GM12864 (cell line): Measurements from ENCODE around the gene CTTNBP2.

Experiments used
- DNase-seq: peaks from one replicate; pipeline ENCODE4 v3.0.0-alpha.2; 2011; ENCODE audit warnings: low read depth
- H3K4me3 ChIP-seq: 2 replicates; pipeline ENCODE4 v1.5.1; 2011; ENCODE audit warnings: mild to moderate bottlenecking, low read depth, low read length, control low read depth
- TF ChIP-seq, protein P1 (sequence below): IDR thresholded peaks from 2 replicates; pipeline ENCODE4 v1.5.1; 2011; ENCODE audit warnings: low read depth, mild to moderate bottlenecking, moderate library complexity, low read length, control low read depth, inconsistent platforms; ENCODE audit errors: missing control alignments

The CTTNBP2 gene

DNA sequence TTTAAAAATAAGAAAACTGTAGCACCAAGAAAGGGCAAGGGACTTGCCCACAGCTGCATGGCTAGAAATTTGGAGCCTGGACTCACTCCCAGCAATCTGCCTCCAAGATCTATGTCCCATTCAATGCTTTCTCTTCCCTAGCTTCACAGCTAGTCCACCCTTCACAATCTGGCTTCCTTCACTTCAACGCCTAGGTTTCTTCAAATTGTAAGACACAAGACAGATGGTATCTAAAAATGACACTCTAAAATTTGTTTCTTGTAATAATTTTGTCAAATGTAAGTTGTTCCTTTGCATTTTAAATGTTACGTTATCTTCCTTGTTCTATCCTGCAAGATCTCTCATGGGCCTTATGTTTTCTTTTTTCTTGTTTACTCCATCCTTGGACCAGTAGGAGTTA is 48.6 kb downstream of the CTTNBP2 start:
- TF ChIP-seq, protein P1, sequence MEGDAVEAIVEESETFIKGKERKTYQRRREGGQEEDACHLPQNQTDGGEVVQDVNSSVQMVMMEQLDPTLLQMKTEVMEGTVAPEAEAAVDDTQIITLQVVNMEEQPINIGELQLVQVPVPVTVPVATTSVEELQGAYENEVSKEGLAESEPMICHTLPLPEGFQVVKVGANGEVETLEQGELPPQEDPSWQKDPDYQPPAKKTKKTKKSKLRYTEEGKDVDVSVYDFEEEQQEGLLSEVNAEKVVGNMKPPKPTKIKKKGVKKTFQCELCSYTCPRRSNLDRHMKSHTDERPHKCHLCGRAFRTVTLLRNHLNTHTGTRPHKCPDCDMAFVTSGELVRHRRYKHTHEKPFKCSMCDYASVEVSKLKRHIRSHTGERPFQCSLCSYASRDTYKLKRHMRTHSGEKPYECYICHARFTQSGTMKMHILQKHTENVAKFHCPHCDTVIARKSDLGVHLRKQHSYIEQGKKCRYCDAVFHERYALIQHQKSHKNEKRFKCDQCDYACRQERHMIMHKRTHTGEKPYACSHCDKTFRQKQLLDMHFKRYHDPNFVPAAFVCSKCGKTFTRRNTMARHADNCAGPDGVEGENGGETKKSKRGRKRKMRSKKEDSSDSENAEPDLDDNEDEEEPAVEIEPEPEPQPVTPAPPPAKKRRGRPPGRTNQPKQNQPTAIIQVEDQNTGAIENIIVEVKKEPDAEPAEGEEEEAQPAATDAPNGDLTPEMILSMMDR = no peak
- no peak for DNase-seq
- H3K4me3 ChIP-seq = no peak overlapping the region

GRCh38 chr7:117819558-117819957 is 53.7 kb downstream of the CTTNBP2 start:
- TF ChIP-seq, protein P1 = no peak
- H3K4me3 ChIP-seq = no peak overlapping the region
- DNase-seq = no peak

- no peak for DNase-seq
- H3K4me3 ChIP-seq = no peak overlapping the region
- TF ChIP-seq, protein P1 = no peak
Observed at GRCh38 chr7:117818232-117818631, 55.0 kb downstream of the CTTNBP2 start.

DNA sequence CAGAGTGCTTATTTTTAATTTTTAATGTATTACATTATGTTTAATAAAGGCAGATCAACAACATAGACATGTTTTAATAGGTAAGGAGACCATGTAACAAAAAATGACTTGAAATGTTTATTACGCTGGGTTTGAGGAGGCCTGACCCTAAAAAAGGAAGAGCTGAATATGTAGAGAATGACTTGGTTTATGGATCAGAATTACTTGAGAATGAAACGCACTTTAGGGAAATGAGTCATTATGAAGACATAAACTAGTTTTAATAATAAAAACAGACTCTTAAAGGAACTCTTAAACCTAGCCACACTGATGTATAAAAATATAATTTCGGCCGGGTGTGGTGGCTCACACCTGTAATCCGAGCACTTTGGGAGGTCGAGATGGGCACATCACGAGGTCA is 56.5 kb downstream of the CTTNBP2 start:
- TF ChIP-seq, protein P1 = no peak
- no peak for DNase-seq
- no peak overlapping the region for H3K4me3 ChIP-seq

DNA sequence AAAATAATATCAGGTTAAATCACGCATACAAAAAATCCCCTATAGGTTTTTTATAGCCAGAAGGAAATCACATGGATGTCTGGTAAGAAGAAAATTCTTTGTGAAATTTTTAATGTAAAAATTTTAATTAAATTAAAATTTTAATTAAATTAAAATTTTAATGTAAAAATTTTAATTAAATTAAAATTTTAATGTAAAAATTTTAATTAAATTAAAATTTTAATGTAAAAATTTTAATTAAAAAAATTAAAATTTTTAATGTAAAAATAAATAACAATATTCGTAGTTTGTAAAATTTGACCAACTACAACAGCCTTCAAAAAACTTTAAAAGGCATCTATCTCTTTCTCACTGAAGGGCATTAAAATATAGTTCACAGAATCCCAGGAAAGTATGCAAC is 61.5 kb downstream of the CTTNBP2 start:
- TF ChIP-seq, protein P1 = no peak
- no peak for DNase-seq
- H3K4me3 ChIP-seq = no peak overlapping the region

DNA sequence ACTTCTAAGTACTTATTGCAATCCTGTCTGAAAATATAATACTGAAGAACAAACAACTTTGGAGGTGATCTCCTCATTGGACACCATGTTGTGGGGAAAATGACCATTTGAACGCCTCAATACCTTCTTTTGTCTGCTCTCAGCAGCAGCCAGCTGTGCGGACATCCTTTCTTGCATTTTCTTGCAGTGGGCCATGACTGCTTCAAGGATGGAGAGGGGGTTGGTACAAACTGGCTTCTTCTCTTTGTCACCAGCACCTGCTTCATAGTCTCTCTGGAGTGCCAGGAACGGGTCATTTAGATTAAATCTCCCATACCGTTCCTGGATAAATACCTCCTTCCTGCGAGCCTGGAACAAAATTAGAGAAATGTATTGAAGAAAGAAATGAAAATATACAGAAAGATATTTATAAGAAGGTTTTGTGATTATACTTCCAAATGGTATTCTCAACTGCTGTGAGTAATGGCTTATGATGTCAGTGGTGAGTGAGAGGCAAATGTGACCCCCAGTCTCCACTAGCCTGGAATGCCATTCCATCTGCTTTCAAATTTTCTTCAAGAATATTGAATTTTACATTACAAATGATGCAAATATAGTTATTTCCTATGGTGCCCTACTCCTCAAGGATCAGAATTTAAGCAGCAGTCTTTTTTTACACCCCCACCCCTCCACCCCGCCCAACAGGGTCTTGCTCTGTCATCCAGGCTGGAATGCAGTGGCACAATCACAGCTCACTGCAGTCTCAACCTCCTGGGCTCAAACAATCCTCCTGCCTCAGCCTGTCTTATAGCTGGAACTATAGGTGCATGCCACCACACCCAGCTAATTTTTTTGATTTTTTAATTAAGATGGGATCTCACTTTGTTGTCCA is 62.4 kb downstream of the CTTNBP2 start:
- DNase-seq = no peak
- TF ChIP-seq, protein P1 = no peak

GRCh38 chr7:117809958-117810357 is 63.3 kb downstream of the CTTNBP2 start:
- TF ChIP-seq, protein P1 = no peak
- no peak overlapping the region for H3K4me3 ChIP-seq
- no peak for DNase-seq

More for the DNA sequence above, 62.4 kb downstream of the CTTNBP2 start:
- H3K4me3 ChIP-seq = no peak overlapping the region
